ENCODE measurements around the gene FAM72C.
"Not testable (repeated sequence)": the region's sequence is repeated elsewhere in the genome, so short reads cannot be mapped to it uniquely, and the experiment has no call there.

The FAM72C gene

DNA sequence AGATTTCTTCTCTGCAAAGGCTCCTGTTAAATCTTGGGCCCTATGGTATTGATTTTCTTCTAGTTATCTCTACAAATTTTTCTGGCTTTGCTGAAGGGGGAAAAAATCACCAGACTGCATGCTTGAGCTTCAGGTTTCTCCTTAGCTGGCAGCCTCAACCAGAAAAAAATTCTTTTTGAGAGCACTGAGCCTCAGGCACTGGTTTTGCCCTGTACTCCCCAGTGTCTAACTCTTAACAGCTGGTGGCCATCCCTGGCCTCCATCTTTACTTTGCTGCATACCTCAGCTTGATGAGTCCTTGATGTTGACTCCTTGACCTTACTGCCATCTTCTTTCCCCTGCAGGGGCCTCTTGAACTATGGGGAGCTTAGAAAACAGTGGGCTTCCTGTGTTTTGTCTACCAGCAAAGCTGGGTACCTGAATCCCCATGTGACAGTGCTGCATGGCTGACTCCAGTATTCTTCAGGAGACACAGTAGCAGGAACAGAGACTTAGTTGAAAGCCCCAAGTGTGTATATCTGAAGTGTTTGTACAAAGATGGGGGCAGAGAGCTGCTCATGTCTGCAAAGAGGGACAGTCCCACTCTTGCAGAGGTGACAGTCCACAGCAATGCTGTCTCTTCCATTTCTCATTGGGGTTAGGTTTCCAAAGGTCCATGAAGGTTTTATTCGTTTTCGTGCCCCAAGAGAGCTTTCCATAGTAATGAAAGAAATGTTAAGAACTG is 31.7 kb upstream of the FAM72C start:
- not testable (repeated sequence) for H2AFZ ChIP-seq (ENCODE audit: low read depth); H3K27ac ChIP-seq; H3K27me3 ChIP-seq (ENCODE audit: insufficient read depth, low read depth); H3K4me2 ChIP-seq; H4K20me1 ChIP-seq (ENCODE audit: insufficient read depth); H3K36me3 ChIP-seq (ENCODE audit: insufficient read depth); H3K79me2 ChIP-seq (ENCODE audit: insufficient read depth, low read depth); H3K4me3 ChIP-seq (IDR thresholded peaks at IDR 0.05; ENCODE audit: insufficient read depth, low read depth, low read length); H3K9ac ChIP-seq
- peaks cover 11% of the 10 kb centered on the region for H3K4me1 ChIP-seq (ENCODE audit: low read depth, poor library complexity, severe bottlenecking)

DNA sequence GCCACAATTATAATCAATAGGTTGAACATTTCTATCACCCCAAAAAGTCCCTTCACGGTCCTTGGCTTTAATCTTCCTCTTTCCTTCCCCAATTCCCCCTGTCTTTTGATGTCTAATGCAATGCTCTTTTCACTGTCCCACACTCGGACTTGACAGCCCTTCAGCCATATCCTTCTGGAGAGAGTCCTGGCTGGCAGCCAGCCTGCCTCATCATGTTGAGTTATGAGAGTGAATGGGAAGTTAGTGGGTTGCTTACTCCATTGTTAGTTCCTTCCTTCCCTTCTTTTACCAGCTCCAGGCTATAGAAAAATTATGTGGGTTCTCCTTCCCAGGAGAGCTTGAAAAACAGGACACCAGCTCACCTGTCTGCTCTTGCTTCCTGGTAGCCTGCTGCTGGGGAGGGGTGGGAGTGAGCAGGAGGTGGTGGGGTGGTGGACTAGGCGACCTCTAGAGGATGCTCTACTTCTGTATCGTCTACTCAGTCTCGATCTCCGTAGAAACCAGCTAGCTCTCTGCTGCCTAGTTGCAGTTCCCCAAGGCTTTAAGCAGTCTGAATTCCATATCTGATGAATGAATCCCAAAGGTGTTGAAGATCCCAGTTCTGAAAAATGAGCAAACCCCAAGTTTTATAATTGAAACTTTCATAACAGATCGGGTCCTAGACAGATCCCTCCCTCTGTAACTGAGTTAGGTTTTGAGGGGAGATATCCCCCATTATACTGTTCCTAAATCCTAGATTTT is 30.5 kb upstream of the FAM72C start:
- not testable (repeated sequence) for H2AFZ ChIP-seq (ENCODE audit: low read depth); H3K4me3 ChIP-seq (IDR thresholded peaks at IDR 0.05; ENCODE audit: insufficient read depth, low read depth, low read length); H3K4me2 ChIP-seq; H4K20me1 ChIP-seq (ENCODE audit: insufficient read depth); H3K4me1 ChIP-seq (ENCODE audit: low read depth, poor library complexity, severe bottlenecking); H3K27me3 ChIP-seq (ENCODE audit: insufficient read depth, low read depth); H3K79me2 ChIP-seq (ENCODE audit: insufficient read depth, low read depth); H3K9ac ChIP-seq; H3K36me3 ChIP-seq (ENCODE audit: insufficient read depth); H3K27ac ChIP-seq

DNA sequence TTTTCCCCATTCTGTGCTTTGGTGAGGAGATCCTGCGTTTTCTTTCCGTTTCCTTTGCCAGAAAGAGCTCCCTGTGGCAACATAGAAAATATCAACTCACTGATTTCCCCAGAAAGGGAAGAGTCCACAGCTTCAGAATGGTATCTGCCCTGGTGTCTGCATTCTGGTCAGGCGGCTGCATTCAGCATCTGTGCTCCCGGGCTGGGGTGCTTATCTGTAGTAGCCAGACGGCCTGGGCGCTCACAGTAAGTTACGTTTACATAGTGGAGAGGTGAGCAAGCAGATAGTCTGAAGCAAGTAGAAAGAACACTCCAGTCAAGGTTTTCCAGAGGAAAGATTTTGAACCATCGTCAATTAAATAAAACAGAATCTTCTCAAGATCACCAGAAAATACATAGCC is 29.3 kb upstream of the FAM72C start:
- H3K79me2 ChIP-seq (ENCODE audit: insufficient read depth, low read depth); H3K36me3 ChIP-seq (ENCODE audit: insufficient read depth); H3K9ac ChIP-seq; H3K27ac ChIP-seq; H3K27me3 ChIP-seq (ENCODE audit: insufficient read depth, low read depth); H3K4me1 ChIP-seq (ENCODE audit: low read depth, poor library complexity, severe bottlenecking); H4K20me1 ChIP-seq (ENCODE audit: insufficient read depth); H3K4me2 ChIP-seq; H2AFZ ChIP-seq (ENCODE audit: low read depth); H3K4me3 ChIP-seq (IDR thresholded peaks at IDR 0.05; ENCODE audit: insufficient read depth, low read depth, low read length): not testable (repeated sequence)

DNA sequence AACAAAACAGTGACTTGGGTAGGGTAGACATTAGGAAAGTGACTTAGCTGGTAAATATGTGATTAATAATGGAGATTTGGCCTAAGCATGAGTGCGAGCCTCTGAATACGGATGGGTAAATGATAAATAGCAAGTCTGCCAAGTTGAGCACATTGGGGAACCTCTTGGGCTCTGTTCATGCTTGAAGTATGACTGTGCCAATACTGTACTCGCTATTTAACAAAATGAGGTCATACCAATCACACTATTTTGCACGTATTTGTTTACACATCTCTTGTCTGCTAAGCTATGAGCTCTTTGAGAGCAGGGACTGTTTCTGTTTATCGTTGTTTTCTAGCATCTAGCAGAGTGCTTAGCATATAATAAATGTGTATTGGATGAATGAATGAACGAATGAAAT is 24.2 kb upstream of the FAM72C start:
- H3K36me3 ChIP-seq (ENCODE audit: insufficient read depth); H3K9ac ChIP-seq; H3K27ac ChIP-seq; H4K20me1 ChIP-seq (ENCODE audit: insufficient read depth); H3K79me2 ChIP-seq (ENCODE audit: insufficient read depth, low read depth); H3K4me3 ChIP-seq (IDR thresholded peaks at IDR 0.05; ENCODE audit: insufficient read depth, low read depth, low read length); H3K27me3 ChIP-seq (ENCODE audit: insufficient read depth, low read depth); H3K4me2 ChIP-seq; H2AFZ ChIP-seq (ENCODE audit: low read depth): not testable (repeated sequence)
- H3K4me1 ChIP-seq (ENCODE audit: low read depth, poor library complexity, severe bottlenecking): peaks cover 10% of the 10 kb centered on the region

DNA sequence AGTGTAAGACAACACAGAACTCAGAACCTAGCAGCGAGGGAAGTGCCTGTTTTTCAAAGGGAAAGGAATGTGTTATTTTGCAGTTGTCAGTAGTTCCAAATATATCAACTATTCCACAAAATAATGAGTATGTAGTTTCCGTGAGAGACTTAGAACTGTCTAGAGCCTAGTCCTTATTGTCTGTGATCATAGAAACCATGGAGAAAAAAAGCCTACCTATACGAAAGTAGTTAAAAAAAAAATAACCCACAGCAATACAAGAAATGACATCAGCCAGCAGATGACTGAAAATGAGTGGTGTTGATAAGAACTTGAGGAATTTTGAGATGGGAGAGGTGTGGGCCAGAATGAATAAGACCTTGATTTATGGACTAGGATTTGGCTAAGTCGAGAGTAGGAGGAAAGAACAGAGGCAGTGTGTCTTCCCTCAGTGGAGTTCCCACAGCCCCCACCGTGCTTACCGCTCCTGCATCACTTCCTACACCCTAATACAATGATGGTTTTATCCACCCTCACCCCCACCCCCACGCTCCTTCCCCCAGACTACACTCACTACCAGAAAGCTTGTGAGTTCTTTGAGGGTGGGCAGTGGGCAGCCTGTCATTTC is 21.6 kb upstream of the FAM72C start:
- not testable (repeated sequence) for H3K79me2 ChIP-seq (ENCODE audit: insufficient read depth, low read depth); H3K4me2 ChIP-seq; H2AFZ ChIP-seq (ENCODE audit: low read depth); H3K27ac ChIP-seq; H3K27me3 ChIP-seq (ENCODE audit: insufficient read depth, low read depth); H3K9ac ChIP-seq; H4K20me1 ChIP-seq (ENCODE audit: insufficient read depth); H3K36me3 ChIP-seq (ENCODE audit: insufficient read depth); H3K4me3 ChIP-seq (IDR thresholded peaks at IDR 0.05; ENCODE audit: insufficient read depth, low read depth, low read length)
- peaks cover 13% of the 10 kb centered on the region for H3K4me1 ChIP-seq (ENCODE audit: low read depth, poor library complexity, severe bottlenecking)

DNA sequence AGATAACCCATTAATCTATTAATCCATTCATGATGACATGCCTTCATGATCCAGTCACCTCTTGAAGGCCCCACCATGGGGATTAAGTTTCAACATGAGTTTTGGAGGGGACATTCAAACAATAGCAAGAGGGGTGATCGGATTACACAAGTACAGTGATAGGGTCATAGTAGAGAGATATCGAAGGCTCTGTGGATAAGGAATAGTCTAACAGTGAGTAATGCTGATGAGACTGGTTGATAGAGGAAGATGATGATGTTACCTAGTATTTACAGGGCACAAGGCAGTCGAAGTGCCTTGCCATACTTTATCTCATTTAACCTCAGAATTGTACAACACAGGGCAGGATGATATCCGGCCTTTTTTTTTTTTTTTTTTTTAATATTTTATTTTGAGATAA is 18.9 kb upstream of the FAM72C start:
- H3K4me3 ChIP-seq (IDR thresholded peaks at IDR 0.05; ENCODE audit: insufficient read depth, low read depth, low read length); H3K9ac ChIP-seq; H3K27ac ChIP-seq; H2AFZ ChIP-seq (ENCODE audit: low read depth); H3K36me3 ChIP-seq (ENCODE audit: insufficient read depth); H3K4me2 ChIP-seq; H3K27me3 ChIP-seq (ENCODE audit: insufficient read depth, low read depth); H4K20me1 ChIP-seq (ENCODE audit: insufficient read depth): not testable (repeated sequence)
- H3K79me2 ChIP-seq (ENCODE audit: insufficient read depth, low read depth): peaks cover 16% of the 10 kb centered on the region
- H3K4me1 ChIP-seq (ENCODE audit: low read depth, poor library complexity, severe bottlenecking): peaks cover 28% of the 10 kb centered on the region

DNA sequence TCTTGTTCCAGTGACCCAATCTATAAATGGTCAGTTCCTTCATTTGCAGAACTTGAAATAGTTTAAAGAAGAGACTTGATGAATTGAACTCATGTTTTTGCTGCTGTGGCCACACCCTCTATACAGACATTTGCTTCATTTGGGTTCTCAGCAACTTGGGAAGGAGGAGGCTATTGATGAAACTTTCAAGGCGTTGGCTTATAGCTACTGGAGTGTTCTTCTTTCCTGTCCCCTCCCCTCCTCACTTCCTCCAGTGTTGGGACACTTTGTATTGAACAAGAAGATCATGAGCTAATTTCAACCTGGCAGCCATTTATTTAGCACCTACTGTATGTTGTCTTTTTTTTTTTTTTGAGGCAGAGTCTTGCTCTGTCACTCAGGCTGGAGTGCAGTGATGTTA is 17.9 kb upstream of the FAM72C start:
- H3K4me3 ChIP-seq (IDR thresholded peaks at IDR 0.05; ENCODE audit: insufficient read depth, low read depth, low read length); H2AFZ ChIP-seq (ENCODE audit: low read depth); H3K27ac ChIP-seq; H3K9ac ChIP-seq; H3K27me3 ChIP-seq (ENCODE audit: insufficient read depth, low read depth); H4K20me1 ChIP-seq (ENCODE audit: insufficient read depth); H3K4me2 ChIP-seq; H3K36me3 ChIP-seq (ENCODE audit: insufficient read depth): not testable (repeated sequence)
- H3K4me1 ChIP-seq (ENCODE audit: low read depth, poor library complexity, severe bottlenecking): peaks cover 27% of the 10 kb centered on the region
- H3K79me2 ChIP-seq (ENCODE audit: insufficient read depth, low read depth): peaks cover 16% of the 10 kb centered on the region

DNA sequence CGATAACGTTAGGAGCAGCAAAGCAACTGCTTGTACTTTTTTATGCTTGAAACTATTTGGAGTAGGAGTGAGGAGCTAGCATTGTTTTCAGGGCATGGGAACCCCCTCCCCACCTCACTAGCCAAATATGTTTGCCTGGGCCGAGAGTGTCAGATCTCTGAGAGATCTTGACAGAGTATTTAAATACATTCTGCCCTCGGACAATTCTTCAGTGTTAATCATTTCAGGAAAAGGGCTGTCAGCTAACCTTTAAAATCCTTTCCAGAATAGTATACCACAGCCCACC is 17.6 kb upstream of the FAM72C start:
- H3K9ac ChIP-seq; H3K27ac ChIP-seq; H3K4me2 ChIP-seq; H2AFZ ChIP-seq (ENCODE audit: low read depth); H3K4me3 ChIP-seq (IDR thresholded peaks at IDR 0.05; ENCODE audit: insufficient read depth, low read depth, low read length); H4K20me1 ChIP-seq (ENCODE audit: insufficient read depth); H3K27me3 ChIP-seq (ENCODE audit: insufficient read depth, low read depth); H3K36me3 ChIP-seq (ENCODE audit: insufficient read depth): not testable (repeated sequence)
- H3K79me2 ChIP-seq (ENCODE audit: insufficient read depth, low read depth): peaks cover 16% of the 10 kb centered on the region
- peaks cover 25% of the 10 kb centered on the region for H3K4me1 ChIP-seq (ENCODE audit: low read depth, poor library complexity, severe bottlenecking)

DNA sequence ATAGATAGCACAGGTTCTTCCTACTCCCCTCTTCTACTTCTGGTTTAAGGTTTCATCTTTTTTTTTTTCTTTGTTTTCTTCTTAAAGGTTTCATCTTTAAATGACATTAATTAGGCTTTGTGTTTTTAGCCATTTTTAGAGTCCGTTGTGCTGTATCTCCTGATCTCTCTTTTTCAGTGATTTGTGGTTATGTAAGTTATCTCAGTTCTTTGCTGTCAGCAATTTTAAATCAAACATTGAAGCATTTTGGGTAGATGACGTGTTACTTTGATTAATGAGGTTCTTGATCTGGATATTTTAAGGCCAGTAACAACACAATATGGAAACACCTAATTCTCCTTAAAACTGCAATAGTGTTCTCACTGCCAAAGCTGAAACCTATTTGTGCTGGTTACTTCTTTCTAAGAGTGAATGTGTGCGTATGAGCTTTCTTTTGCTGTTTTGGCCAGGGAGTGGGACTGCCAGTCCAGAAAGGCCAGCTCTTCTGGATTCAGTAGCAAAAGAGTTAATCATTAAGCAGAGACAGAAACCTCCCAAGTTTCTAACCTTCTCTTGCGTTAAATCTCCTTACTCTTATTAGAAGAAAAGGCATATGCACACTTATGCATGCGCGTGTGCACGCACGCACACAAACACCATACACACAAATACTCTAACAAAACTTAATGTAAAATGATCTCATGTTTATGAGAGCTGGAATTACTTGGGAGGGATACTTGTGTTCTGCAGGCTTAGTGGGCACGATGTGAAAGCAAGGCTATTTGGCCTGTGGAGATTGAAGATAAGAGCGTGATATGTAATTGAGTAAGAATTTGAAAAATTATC is 17.0 kb upstream of the FAM72C start:
- H2AFZ ChIP-seq (ENCODE audit: low read depth); H3K36me3 ChIP-seq (ENCODE audit: insufficient read depth); H4K20me1 ChIP-seq (ENCODE audit: insufficient read depth); H3K4me3 ChIP-seq (IDR thresholded peaks at IDR 0.05; ENCODE audit: insufficient read depth, low read depth, low read length); H3K27me3 ChIP-seq (ENCODE audit: insufficient read depth, low read depth): not testable (repeated sequence)
- Histone ChIP-seq H3K27ac (peak overlapping the region; percentile 70), H3K4me1 (ENCODE audit: low read depth, poor library complexity, severe bottlenecking) (peaks cover 25% of the 10 kb centered on the region), H3K9ac (peak overlapping the region; percentile 33; the same call in 1 of the 2 replicates), H3K4me2 (peak overlapping the region; percentile 43), H3K79me2 (ENCODE audit: insufficient read depth, low read depth) (peaks cover 16% of the 10 kb centered on the region)

DNA sequence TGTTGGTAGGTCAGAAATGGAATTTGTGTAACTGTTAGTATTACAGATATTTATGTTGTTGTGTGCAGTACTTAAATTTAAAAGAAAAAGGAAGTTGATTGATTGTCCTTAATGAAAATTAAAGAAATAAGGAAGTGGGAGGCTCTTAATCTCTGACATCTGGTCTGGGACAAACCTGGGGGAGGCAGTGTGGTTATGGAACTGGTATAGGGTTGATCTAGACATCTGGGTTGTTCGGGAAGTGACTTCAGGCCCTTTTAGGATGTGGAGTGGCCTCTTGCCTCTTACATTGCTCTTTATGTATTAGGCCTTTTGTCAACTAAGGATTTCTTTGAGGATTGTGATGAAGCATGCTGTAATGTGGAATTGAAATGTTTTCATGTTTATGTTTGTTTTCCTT is 16.1 kb upstream of the FAM72C start:
- H3K36me3 ChIP-seq (ENCODE audit: insufficient read depth); H3K9ac ChIP-seq; H3K27me3 ChIP-seq (ENCODE audit: insufficient read depth, low read depth); H2AFZ ChIP-seq (ENCODE audit: low read depth); H3K4me3 ChIP-seq (IDR thresholded peaks at IDR 0.05; ENCODE audit: insufficient read depth, low read depth, low read length); H4K20me1 ChIP-seq (ENCODE audit: insufficient read depth): not testable (repeated sequence)
- peaks cover 16% of the 10 kb centered on the region for H3K79me2 ChIP-seq (ENCODE audit: insufficient read depth, low read depth)
- peak overlapping the region; percentile 38; the same call in 1 of the 2 replicates for H3K27ac ChIP-seq
- H3K4me2 ChIP-seq: peak overlapping the region; percentile 52
- H3K4me1 ChIP-seq (ENCODE audit: low read depth, poor library complexity, severe bottlenecking): peaks cover 27% of the 10 kb centered on the region

All from KMS-11 (cell line).